22Rv1 (cell line): ENCODE results near the gene EVX1.

ENCODE experiments used
- H3K27ac ChIP-seq: fragments of 450-650 bp; 2 replicates; pipeline ENCODE4 v1.5.1; 2017
- ZFX ChIP-seq: fragments of 450-650 bp; IDR thresholded peaks from 2 replicates; pipeline ENCODE4 v1.6.1; 2017; ENCODE audit warnings: antibody characterized with exemption, borderline replicate concordance
- TF ChIP-seq, protein P1 (sequence below): fragments of 450-650 bp; IDR thresholded peaks from 2 replicates; pipeline ENCODE4 v1.5.1; 2017; ENCODE audit warnings: mild to moderate bottlenecking

EVX1 gene

DNA sequence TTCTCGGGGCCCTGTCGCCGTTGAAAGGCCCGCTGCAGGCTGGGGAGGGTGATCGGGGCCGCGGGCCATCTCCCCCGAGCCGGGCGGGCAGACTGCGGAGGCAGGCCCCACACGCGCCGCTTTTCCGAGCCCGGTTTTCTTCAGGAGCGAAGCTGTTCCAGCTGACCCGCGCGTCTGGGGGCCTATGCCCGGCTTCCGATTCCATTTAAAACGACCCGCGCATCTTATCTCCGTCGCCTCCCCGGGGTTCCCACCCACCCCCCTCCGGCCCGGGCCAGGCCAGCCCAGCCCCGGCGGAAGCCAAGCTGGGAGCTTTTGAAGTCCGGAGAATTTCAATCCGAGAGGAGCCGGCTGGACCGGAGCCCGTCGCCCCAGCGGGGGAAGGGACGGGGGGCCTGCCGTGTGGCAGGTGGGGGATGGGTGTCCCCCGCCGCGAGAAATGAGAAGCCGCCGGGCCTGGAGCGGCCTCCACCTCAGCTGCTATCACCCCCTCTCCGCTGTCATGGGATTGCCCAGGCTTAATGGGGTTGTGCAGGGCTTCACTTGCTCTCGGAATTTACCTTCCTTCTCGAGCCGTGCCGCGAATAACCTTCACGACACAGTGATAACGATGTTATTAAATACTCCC lies 3.1 kb upstream of the EVX1 start:
- TF ChIP-seq ZFX = no peak
- TF ChIP-seq, protein P1, sequence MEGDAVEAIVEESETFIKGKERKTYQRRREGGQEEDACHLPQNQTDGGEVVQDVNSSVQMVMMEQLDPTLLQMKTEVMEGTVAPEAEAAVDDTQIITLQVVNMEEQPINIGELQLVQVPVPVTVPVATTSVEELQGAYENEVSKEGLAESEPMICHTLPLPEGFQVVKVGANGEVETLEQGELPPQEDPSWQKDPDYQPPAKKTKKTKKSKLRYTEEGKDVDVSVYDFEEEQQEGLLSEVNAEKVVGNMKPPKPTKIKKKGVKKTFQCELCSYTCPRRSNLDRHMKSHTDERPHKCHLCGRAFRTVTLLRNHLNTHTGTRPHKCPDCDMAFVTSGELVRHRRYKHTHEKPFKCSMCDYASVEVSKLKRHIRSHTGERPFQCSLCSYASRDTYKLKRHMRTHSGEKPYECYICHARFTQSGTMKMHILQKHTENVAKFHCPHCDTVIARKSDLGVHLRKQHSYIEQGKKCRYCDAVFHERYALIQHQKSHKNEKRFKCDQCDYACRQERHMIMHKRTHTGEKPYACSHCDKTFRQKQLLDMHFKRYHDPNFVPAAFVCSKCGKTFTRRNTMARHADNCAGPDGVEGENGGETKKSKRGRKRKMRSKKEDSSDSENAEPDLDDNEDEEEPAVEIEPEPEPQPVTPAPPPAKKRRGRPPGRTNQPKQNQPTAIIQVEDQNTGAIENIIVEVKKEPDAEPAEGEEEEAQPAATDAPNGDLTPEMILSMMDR = no peak
- H3K27ac ChIP-seq = no peak overlapping the region

DNA sequence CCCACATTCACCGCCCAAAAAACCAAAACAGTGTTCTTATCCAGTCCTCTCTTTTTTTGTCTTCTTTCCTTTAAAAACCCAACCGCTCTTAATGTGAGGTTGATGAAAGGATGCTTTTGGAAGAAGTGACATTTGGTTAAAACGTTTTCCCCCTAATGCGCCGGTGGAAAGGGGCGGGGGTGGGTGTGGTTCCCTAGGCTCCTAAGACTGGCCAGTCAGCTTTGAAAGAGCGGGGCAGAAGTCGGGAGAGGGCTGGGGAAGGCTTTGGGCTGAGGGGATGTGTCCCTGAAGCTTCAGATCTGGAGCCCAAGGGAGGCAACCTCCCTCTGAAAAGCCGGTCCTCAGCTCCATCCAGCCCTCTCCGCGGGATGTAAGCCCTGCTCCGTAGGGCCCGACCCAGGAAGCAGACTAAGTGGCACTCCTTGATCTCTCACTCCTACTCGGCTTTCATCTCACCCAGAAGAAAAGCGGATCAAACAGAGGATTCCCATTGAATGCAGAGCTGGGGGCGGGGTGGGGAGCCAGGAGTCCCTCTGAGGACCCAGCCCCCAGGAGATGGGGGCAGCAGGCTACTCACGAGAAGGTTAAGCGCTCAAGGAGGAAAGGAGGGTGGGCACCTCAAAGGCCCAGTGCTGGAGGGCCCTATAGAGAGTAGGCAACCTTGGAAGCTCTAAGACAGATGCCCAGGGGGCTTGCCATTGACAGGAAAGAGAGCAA lies 2.4 kb upstream of the EVX1 start:
- TF ChIP-seq, protein P1 = no peak
- no peak for TF ChIP-seq ZFX
- H3K27ac ChIP-seq = no peak overlapping the region

GRCh38 chr7:27241189-27242056 lies 1.2 kb upstream of the EVX1 start:
- TF ChIP-seq ZFX = no peak
- TF ChIP-seq, protein P1 = no peak
- no peak overlapping the region for H3K27ac ChIP-seq

GRCh38 chr7:27242154-27242553 lies 448 bp upstream of the EVX1 start:
- TF ChIP-seq, protein P1 = no peak
- no peak for TF ChIP-seq ZFX

GRCh38 chr7:27243340-27244163 lies 950 bp downstream of the EVX1 start:
- TF ChIP-seq, protein P1 = no peak
- 0 out of 2 replicates have a peak overlapping the region, but pooled peaks have one; percentile 27 for H3K27ac ChIP-seq

More at GRCh38 chr7:27242154-27242553, 448 bp upstream of the EVX1 start:
- H3K27ac ChIP-seq = no peak overlapping the region

DNA sequence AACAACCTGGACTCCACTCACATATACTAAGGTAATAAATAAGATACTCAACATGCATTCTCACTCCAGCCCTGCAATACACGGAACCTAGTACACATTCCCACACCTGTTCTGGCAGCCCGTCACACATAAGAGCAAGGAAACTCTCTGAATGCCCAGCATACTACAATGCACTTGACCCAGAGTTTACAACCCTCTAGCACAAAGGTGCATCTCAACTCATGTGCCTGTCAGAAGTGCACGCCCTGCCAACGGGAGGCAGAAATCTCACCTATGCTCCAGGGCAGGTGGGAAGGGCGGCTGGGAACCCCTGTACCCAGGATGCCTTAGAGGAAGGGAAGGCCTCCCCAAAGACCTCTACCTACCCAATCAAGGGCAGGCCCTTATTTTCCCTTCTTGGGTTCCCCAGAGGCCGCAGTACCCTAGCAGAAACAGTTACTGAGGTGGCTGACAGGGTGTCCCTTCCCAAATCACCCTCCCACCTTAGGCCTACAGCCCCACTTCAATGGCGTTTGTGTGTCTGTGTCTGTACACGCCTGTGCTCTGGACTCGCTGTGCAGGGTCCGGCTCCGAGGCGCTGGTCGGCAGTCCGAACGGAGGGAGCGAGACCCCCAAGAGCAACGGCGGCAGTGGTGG lies 2.0 kb downstream of the EVX1 start:
- TF ChIP-seq, protein P1 = no peak
- TF ChIP-seq ZFX = no peak
- H3K27ac ChIP-seq = no peak overlapping the region
